SK-N-SH treated with all-trans-retinoic acid at 6 μM for 48 hours (cell line): Measurements from ENCODE around the gene MIA3.

Source experiments
- ATAC-seq: fragments of 200-7000 bp; cut with Tn5 transposase; 3 replicates; pipeline ENCODE4 v1.9.1; 2020; ENCODE audit warnings: mild to moderate bottlenecking, moderate library complexity
- ARNTL ChIP-seq: fragments of 450-650 bp; formaldehyde crosslinking; IDR thresholded peaks from 2 replicates; pipeline ENCODE4 v1.5.0; 2020; ENCODE audit warnings: low read depth, mild to moderate bottlenecking, moderate library complexity, borderline replicate concordance
- BACH2 ChIP-seq: fragments of 250-450 bp; sonication (Bioruptor Pico); IDR thresholded peaks from 2 replicates; pipeline ENCODE4 v1.9.0; 2021; ENCODE audit warnings: mild to moderate bottlenecking, borderline replicate concordance
- CREB5 ChIP-seq: fragments of 250-450 bp; sonication (Bioruptor Pico); IDR thresholded peaks from 2 replicates; pipeline ENCODE4 v1.5.1; 2020; ENCODE audit warnings: low read depth, mild to moderate bottlenecking, moderate library complexity
- CSDC2 ChIP-seq: fragments of 250-450 bp; sonication (Bioruptor Pico); IDR thresholded peaks from 2 replicates; pipeline ENCODE4 v1.5.0; 2020; ENCODE audit warnings: mild to moderate bottlenecking, moderate library complexity
- CSRNP3 ChIP-seq: fragments of 250-450 bp; sonication (Bioruptor Pico); IDR thresholded peaks from 2 replicates; pipeline ENCODE4 v1.5.1; 2021; ENCODE audit warnings: mild to moderate bottlenecking, moderate library complexity
- ESRRG ChIP-seq: fragments of 250-450 bp; sonication (Bioruptor Pico); IDR thresholded peaks from 2 replicates; pipeline ENCODE4 v1.6.1; 2021; ENCODE audit warnings: mild to moderate bottlenecking
- GLIS3 ChIP-seq: fragments of 250-450 bp; sonication (Bioruptor Pico); IDR thresholded peaks from 2 replicates; pipeline ENCODE4 v1.5.0; 2020; ENCODE audit warnings: mild to moderate bottlenecking, moderate library complexity
- ISL1 ChIP-seq: fragments of 250-450 bp; sonication (Bioruptor Pico); IDR thresholded peaks from 2 replicates; pipeline ENCODE4 v2.1.2; 2022; ENCODE audit warnings: mild to moderate bottlenecking, moderate library complexity
- OSR1 ChIP-seq: fragments of 250-450 bp; sonication (Bioruptor Pico); IDR thresholded peaks from 2 replicates; pipeline ENCODE4 v1.8.0; 2022; ENCODE audit warnings: moderate library complexity, mild to moderate bottlenecking, inconsistent platforms
- PATZ1 ChIP-seq: fragments of 250-450 bp; sonication (Bioruptor Pico); IDR thresholded peaks from 2 replicates; pipeline ENCODE4 v1.8.0; 2020; ENCODE audit warnings: mild to moderate bottlenecking, moderate library complexity, borderline replicate concordance
- PPARA ChIP-seq: fragments of 250-450 bp; sonication (Bioruptor Pico); IDR thresholded peaks from 2 replicates; pipeline ENCODE4 v1.5.0; 2020; ENCODE audit warnings: mild to moderate bottlenecking, borderline replicate concordance
- RARB ChIP-seq: fragments of 250-450 bp; sonication (Bioruptor Pico); IDR thresholded peaks from 2 replicates; pipeline ENCODE4 v1.8.0; 2021; ENCODE audit warnings: mild to moderate bottlenecking, moderate library complexity
- SNAI2 ChIP-seq: fragments of 250-450 bp; sonication (Bioruptor Pico); IDR thresholded peaks from 2 replicates; pipeline ENCODE4 v1.5.0; 2020; ENCODE audit warnings: mild to moderate bottlenecking, moderate library complexity
- TCF4 ChIP-seq: fragments of 250-450 bp; sonication (Bioruptor Pico); IDR thresholded peaks from 2 replicates; pipeline ENCODE4 v1.8.0; 2021; ENCODE audit warnings: mild to moderate bottlenecking, moderate library complexity, borderline replicate concordance
- TOX ChIP-seq: fragments of 250-450 bp; sonication (Bioruptor Pico); IDR thresholded peaks from 2 replicates; pipeline ENCODE4 v1.8.0; 2021; ENCODE audit warnings: mild to moderate bottlenecking, moderate library complexity, borderline replicate concordance
- ZC3H10 ChIP-seq: fragments of 250-450 bp; sonication (Bioruptor Pico); IDR thresholded peaks from 2 replicates; pipeline ENCODE4 v1.5.1; 2021; ENCODE audit warnings: mild to moderate bottlenecking, moderate library complexity
- ZFP30 ChIP-seq: fragments of 450-650 bp; formaldehyde crosslinking; IDR thresholded peaks from 2 replicates; pipeline ENCODE4 v1.5.0; 2022; ENCODE audit warnings: mild to moderate bottlenecking, moderate library complexity
- ZNF565 ChIP-seq: fragments of 450-650 bp; formaldehyde crosslinking; conservative IDR thresholded peaks from 2 replicates; pipeline ENCODE4 v1.5.0; 2020; ENCODE audit warnings: low read depth, mild to moderate bottlenecking, moderate library complexity
- ZNF70 ChIP-seq: fragments of 450-650 bp; formaldehyde crosslinking; IDR thresholded peaks from 2 replicates; pipeline ENCODE4 v1.5.0; 2020; ENCODE audit warnings: mild to moderate bottlenecking, moderate library complexity
- ZNF8 ChIP-seq: fragments of 450-650 bp; formaldehyde crosslinking; IDR thresholded peaks from 2 replicates; pipeline ENCODE4 v1.5.0; 2020; ENCODE audit warnings: mild to moderate bottlenecking, moderate library complexity

Gene MIA3

GRCh38 chr1:222624214-222624613 is 6.3 kb downstream of the MIA3 start:
- TF ChIP-seq ZNF565 (CRISPR knock-in tag) = no peak
- TF ChIP-seq ESRRG = no peak
- no peak for ATAC-seq

GRCh38 chr1:222627232-222627631 is 9.3 kb downstream of the MIA3 start:
- ATAC-seq = no peak
- TF ChIP-seq BACH2 (CRISPR knock-in tag) (no peak), ZNF70 (no peak), TOX (CRISPR knock-in tag) (no peak), CSRNP3 (CRISPR knock-in tag) (no peak), RARB (no peak), SNAI2 (CRISPR knock-in tag) (no peak), ZNF8 (CRISPR knock-in tag) (no peak), ISL1 (CRISPR knock-in tag) (no peak)

GRCh38 chr1:222629921-222630535 is 12.1 kb downstream of the MIA3 start:
- no peak for ATAC-seq
- TF ChIP-seq TOX (CRISPR knock-in tag) = no peak
- TF ChIP-seq GLIS3 = no peak
- no peak for TF ChIP-seq ARNTL (CRISPR knock-in tag)
- no peak for TF ChIP-seq ZNF70
- TF ChIP-seq ISL1 (CRISPR knock-in tag) = no peak
- no peak for TF ChIP-seq SNAI2 (CRISPR knock-in tag)
- TF ChIP-seq ZC3H10 (CRISPR knock-in tag) = no peak
- no peak for TF ChIP-seq CSDC2 (CRISPR knock-in tag)
- TF ChIP-seq CREB5 = no peak
- TF ChIP-seq TCF4 = no peak
- TF ChIP-seq PPARA (CRISPR knock-in tag) = no peak
- no peak for TF ChIP-seq BACH2 (CRISPR knock-in tag)
- no peak for TF ChIP-seq ZFP30 (CRISPR knock-in tag)
- no peak for TF ChIP-seq PATZ1 (CRISPR knock-in tag)
- TF ChIP-seq ESRRG = no peak

- TF ChIP-seq ISL1 (CRISPR knock-in tag) (no peak), CSRNP3 (CRISPR knock-in tag) (no peak), ZNF8 (CRISPR knock-in tag) (no peak), TCF4 (no peak), ESRRG (no peak), GLIS3 (no peak), ZFP30 (CRISPR knock-in tag) (no peak), PATZ1 (CRISPR knock-in tag) (no peak), PPARA (CRISPR knock-in tag) (no peak), OSR1 (no peak), CSDC2 (CRISPR knock-in tag) (no peak)
- TF ChIP-seq, all 23 proteins: peak for 0
- ATAC-seq = no peak
Observed at GRCh38 chr1:222631611-222632208, 13.8 kb downstream of the MIA3 start.
